Liver (tissue), 3 donors: ENCODE measurements around the gene TGDS.

ENCODE experiments used
- EGR1 ChIP-seq, 2 donors: IDR thresholded peaks; 2 replicates each; pipeline ENCODE4 v1.6.1; 2016 to 2018; ENCODE audit warnings: antibody characterized with exemption in 2 of 2, low read depth in 2 of 2
- FOXA1 ChIP-seq: IDR thresholded peaks from 2 replicates; pipeline ENCODE4 v1.6.1; 2016; ENCODE audit warnings: antibody characterized with exemption
- SP1 ChIP-seq: IDR thresholded peaks from 2 replicates; pipeline ENCODE4 v1.6.1; 2018; ENCODE audit warnings: antibody characterized with exemption, mild to moderate bottlenecking
- TF ChIP-seq, protein P1 (sequence below): fragments of 150-350 bp; IDR thresholded peaks from 2 replicates; pipeline ENCODE4 v1.5.1; 2017; ENCODE audit warnings: improper control_type of control experiment, low read depth, low read length; ENCODE audit not compliant: missing input control
- donor health status: healthy.
- donor health status: healthy.

DNA sequence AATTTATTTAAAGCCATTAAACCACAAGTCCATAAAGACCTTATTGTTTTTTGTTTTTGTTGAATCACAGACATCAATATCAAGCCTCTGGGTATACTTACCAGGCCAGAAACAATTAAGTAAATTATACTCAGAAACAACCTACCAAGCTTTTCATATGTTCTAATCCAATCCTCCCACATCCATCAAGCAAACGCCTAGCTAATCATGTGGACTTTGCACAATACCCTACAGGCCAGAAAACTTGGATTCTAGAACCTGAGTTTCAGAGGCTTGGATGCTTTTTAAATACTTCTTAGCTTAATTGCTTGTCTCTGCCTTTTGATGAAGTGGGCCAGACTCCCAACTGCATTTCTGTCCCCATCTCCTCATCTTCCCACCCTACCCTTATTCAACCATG lies 39.9 kb downstream of the TGDS start:
- TF ChIP-seq SP1 (no peak), EGR1 (IDR thresholded peaks at IDR 0.05; ENCODE audit: low read depth in 2 of 2) (no peak), FOXA1 (no peak)
- TF ChIP-seq, protein P1, sequence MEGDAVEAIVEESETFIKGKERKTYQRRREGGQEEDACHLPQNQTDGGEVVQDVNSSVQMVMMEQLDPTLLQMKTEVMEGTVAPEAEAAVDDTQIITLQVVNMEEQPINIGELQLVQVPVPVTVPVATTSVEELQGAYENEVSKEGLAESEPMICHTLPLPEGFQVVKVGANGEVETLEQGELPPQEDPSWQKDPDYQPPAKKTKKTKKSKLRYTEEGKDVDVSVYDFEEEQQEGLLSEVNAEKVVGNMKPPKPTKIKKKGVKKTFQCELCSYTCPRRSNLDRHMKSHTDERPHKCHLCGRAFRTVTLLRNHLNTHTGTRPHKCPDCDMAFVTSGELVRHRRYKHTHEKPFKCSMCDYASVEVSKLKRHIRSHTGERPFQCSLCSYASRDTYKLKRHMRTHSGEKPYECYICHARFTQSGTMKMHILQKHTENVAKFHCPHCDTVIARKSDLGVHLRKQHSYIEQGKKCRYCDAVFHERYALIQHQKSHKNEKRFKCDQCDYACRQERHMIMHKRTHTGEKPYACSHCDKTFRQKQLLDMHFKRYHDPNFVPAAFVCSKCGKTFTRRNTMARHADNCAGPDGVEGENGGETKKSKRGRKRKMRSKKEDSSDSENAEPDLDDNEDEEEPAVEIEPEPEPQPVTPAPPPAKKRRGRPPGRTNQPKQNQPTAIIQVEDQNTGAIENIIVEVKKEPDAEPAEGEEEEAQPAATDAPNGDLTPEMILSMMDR, result no peak
